DMS53 treated with DMSO at 0.1 percent for 48 hours (cell line): ENCODE results near the gene IFITM2.
"Not testable (repeated sequence)": the region's sequence is repeated elsewhere in the genome, so short reads cannot be mapped to it uniquely, and the experiment has no call there.

ENCODE experiments used
- DNase-seq: peaks from one replicate; lab custom pipeline; 2025; ENCODE audit not compliant: unreplicated experiment; lab: John Stamatoyannopoulos, UW

IFITM2 gene

GRCh38 chr11:339963-340362 is 32.3 kb downstream of the IFITM2 start:
- DNase-seq = no peak

- no peak for DNase-seq
Measured at GRCh38 chr11:340539-341512, 33.2 kb downstream of the IFITM2 start.

GRCh38 chr11:342328-342727 is 34.7 kb downstream of the IFITM2 start:
- DNase-seq = no peak

- DNase-seq = no peak
Measured at GRCh38 chr11:344836-345578, 37.4 kb downstream of the IFITM2 start.

- no peak for DNase-seq
Measured at GRCh38 chr11:346529-346928, 38.9 kb downstream of the IFITM2 start.

GRCh38 chr11:349270-349954 is 41.8 kb downstream of the IFITM2 start:
- not testable (repeated sequence) for DNase-seq

GRCh38 chr11:350033-350722 is 42.6 kb downstream of the IFITM2 start:
- not testable (repeated sequence) for DNase-seq

- DNase-seq = no peak
Measured at GRCh38 chr11:350723-351255, 43.2 kb downstream of the IFITM2 start.

GRCh38 chr11:351411-351810 is 43.8 kb downstream of the IFITM2 start:
- no peak for DNase-seq

- no peak for DNase-seq
Measured at GRCh38 chr11:352456-353031, 44.9 kb downstream of the IFITM2 start.

GRCh38 chr11:353179-353873 is 45.7 kb downstream of the IFITM2 start:
- DNase-seq = no peak

GRCh38 chr11:355581-356458 is 48.2 kb downstream of the IFITM2 start:
- DNase-seq = peak; percentile 59

GRCh38 chr11:356610-357009 is 49.0 kb downstream of the IFITM2 start:
- DNase-seq = no peak

GRCh38 chr11:357582-357981 is 50.0 kb downstream of the IFITM2 start:
- no peak for DNase-seq

GRCh38 chr11:358129-358800 is 50.6 kb downstream of the IFITM2 start:
- no peak for DNase-seq
